Measurements from ENCODE around the gene FES. TPM values are rescaled to one million over a fixed set of nuclear protein-coding genes. Genes with fewer than 3 reads are reported as not detected.

FES gene
- total RNA-seq, 2 experiments from 2014 or later, result 3.2 to 3.3 TPM

GRCh38 chr15:90934256-90934948 lies 50.1 kb downstream of the FES start:
- intact Hi-C loops (cut with micrococcal nuclease; ENCODE audit: unreplicated experiment), result loop anchor here (1.0 to 5.0 kb wide), 6 partner anchors 60 to 667 kb away; partner anchors contain the start of genes BLM, IQGAP1, NGRN and PRC1
- H3K4me3 ChIP-seq (ENCODE audit: low read depth, low read length, poor library complexity, severe bottlenecking), result peak overlapping the region; percentile 75
- H3K79me2 ChIP-seq (ENCODE audit: insufficient read depth, low read depth, low read length), result peaks cover 9% of the 10 kb centered on the region; the same call in 1 of the 2 replicates
- peak overlapping the region; percentile 48 for H3K27ac ChIP-seq (ENCODE audit: low read depth, low read length, poor library complexity, severe bottlenecking)
- H4K20me1 ChIP-seq (ENCODE audit: insufficient read depth, low read length), result no peaks in the 10 kb centered on the region
- peak; percentile 95 for TF ChIP-seq CTCF (conservative IDR thresholded peaks at IDR 0.05; ENCODE audit: low read length)
- TF ChIP-seq EZH2phosphoT487 (IDR thresholded peaks at IDR 0.05; ENCODE audit: borderline replicate concordance, low read depth, low read length), result no peak
- H3K9me3 ChIP-seq (ENCODE audit: low read length), result no peaks in the 10 kb centered on the region
- no peaks in the 10 kb centered on the region for H3K9me2 ChIP-seq (ENCODE audit: insufficient read depth, low read length)
- BruUV-seq (replicated peaks), result no TSS peak
- peak overlapping the region; percentile 77 for H2AFZ ChIP-seq (ENCODE audit: low read length)
- CTCF ChIA-PET (ENCODE audit: unreplicated experiment), result interaction anchor here (0.5 to 5.1 kb wide), 13 partner anchors 12 to 615 kb away, joined by 3 to 41 read pairs (median 3); partner anchors contain the start of genes MAN2A2 and RCCD1
- POLR2A ChIA-PET, result interaction anchor here (0.5 to 7.2 kb wide), 12 partner anchors 9 to 361 kb away, joined by 3 to 58 read pairs (median 3); partner anchors contain the start of genes PRC1 and RCCD1
- peaks cover 11% of the 10 kb centered on the region for H3K36me3 ChIP-seq (ENCODE audit: insufficient read depth, low read length)
- peak; percentile 93 for DNase-seq (ENCODE audit: low spot score)
- H3K4me2 ChIP-seq (ENCODE audit: low read length), result peak overlapping the region; percentile 90
- peaks cover 47% of the 10 kb centered on the region for H3K4me1 ChIP-seq (ENCODE audit: insufficient read depth, low read length, poor library complexity, severe bottlenecking)

DNA sequence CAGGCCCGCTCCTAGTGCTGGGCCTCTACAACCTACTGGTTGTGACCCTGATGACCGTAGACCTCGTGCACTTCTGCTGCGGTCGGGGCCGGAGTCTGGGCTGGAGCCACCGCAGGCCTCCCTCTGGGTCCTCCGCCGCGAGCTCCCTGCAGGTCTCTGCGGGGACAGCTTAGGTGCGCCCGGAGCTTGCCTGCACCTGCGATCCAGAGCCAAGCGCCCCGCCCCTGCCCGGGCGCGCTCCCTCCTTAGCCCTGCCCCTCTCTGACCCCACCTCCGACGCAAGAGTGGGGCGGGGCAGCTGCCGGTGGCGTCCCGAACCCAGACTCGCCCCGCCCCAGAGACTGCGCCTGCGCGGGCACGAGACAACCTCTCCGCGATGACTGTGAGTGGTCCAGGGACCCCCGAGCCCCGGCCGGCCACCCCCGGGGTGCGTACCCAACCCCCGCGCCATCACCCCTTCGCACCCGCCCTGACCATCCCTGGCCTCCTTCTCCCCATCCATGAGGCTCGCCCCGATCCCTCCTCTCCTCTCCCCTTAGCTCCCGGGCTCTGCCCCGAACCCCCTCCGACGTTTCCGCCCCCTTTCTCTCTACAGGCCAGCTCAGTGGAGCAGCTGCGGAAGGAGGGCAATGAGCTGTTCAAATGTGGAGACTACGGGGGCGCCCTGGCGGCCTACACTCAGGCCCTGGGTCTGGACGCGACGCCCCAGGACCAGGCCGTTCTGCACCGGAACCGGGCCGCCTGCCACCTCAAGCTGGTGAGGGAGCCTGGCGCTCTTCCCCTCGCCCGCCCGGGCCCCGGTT lies 50.8 kb downstream of the FES start, which contains the start of gene UNC45A:
Gene UNC45A (plus strand): TSS at position 337 of the 803 bp plus-strand sequence. CDS start 40 bp downstream, at position 377.
- peak within 1 kb of the TSS; percentile 48 for H3K27ac ChIP-seq (ENCODE audit: low read depth, low read length, poor library complexity, severe bottlenecking)
- peaks cover 18% of the 10 kb centered on the region for H3K36me3 ChIP-seq (ENCODE audit: insufficient read depth, low read length)
- H3K4me1 ChIP-seq (ENCODE audit: insufficient read depth, low read length, poor library complexity, severe bottlenecking), result peaks cover 47% of the 10 kb centered on the region
- TF ChIP-seq EZH2phosphoT487 (IDR thresholded peaks at IDR 0.05; ENCODE audit: borderline replicate concordance, low read depth, low read length) (no peak), CTCF (conservative IDR thresholded peaks at IDR 0.05; ENCODE audit: low read length) (peak; percentile 35; the same call in 1 of the 2 replicates)
- intact Hi-C loops (cut with micrococcal nuclease; ENCODE audit: unreplicated experiment), result loop anchor here (1.0 to 5.0 kb wide), 8 partner anchors 19 to 668 kb away; partner anchors contain the start of genes BLM, IQGAP1, NGRN and PRC1
- ChIA-PET CTCF (ENCODE audit: unreplicated experiment) (interaction anchor here (0.6 to 5.1 kb wide), 12 partner anchors 12 to 616 kb away, joined by 3 to 41 read pairs (median 4); partner anchors contain the start of genes BLM, MAN2A2 and RCCD1), POLR2A (interaction anchor here (0.5 to 7.2 kb wide), 18 partner anchors 9 to 930 kb away, joined by 3 to 58 read pairs (median 3); partner anchors contain the start of genes PRC1 and RCCD1)
- no peaks in the 10 kb centered on the region for H3K9me2 ChIP-seq (ENCODE audit: insufficient read depth, low read length)
- no TSS peak for BruUV-seq (replicated peaks)
- peak within 1 kb of the TSS; percentile 75 for H3K4me3 ChIP-seq (ENCODE audit: low read depth, low read length, poor library complexity, severe bottlenecking)
- DNase-seq (ENCODE audit: low spot score), result peak; percentile 95
- H2AFZ ChIP-seq (ENCODE audit: low read length), result peak within 1 kb of the TSS; percentile 77
- peak within 1 kb of the TSS; percentile 90 for H3K4me2 ChIP-seq (ENCODE audit: low read length)
- no peaks in the 10 kb centered on the region for H4K20me1 ChIP-seq (ENCODE audit: insufficient read depth, low read length)
- no peaks in the 10 kb centered on the region for H3K9me3 ChIP-seq (ENCODE audit: low read length)
- peaks cover 6% of the 10 kb centered on the region; the same call in 1 of the 2 replicates for H3K79me2 ChIP-seq (ENCODE audit: insufficient read depth, low read depth, low read length)

All from OCI-LY7 (cell line).